Measurements from ENCODE around the gene TBX2.

- TF ChIP-seq POLR2A (IDR thresholded peaks at IDR 0.05; ENCODE audit: low read depth, low read length) = no peak
- no peak for TF ChIP-seq POLR2AphosphoS5 (IDR thresholded peaks at IDR 0.05; ENCODE audit: low read depth, low read length)
- TF ChIP-seq TAF1 (IDR thresholded peaks at IDR 0.05; ENCODE audit: low read depth, low read length) = no peak
- TF ChIP-seq PAX5 (IDR thresholded peaks at IDR 0.05; ENCODE audit: insufficient read depth, low read length, severe bottlenecking) = no peak
- no peak for TF ChIP-seq SPI1 (IDR thresholded peaks at IDR 0.05; ENCODE audit: low read depth, low read length)
- no peak for TF ChIP-seq POU2F2 (IDR thresholded peaks at IDR 0.05; ENCODE audit: low read depth, low read length)
These were observed 7.6 kb downstream of the TBX2 start for GRCh38 chr17:61406971-61407911.
